HS-27A (cell line): ENCODE results near the gene CAT.

ENCODE experiments used
- DNase-seq: peaks from one replicate; pipeline ENCODE4 v3.0.0-alpha.2; 2012; ENCODE audit warnings: low read depth, missing footprints

CAT gene

GRCh38 chr11:34495724-34496377 is 57.1 kb downstream of the CAT start:
- DNase-seq: no peak

GRCh38 chr11:34499719-34500500 is 61.2 kb downstream of the CAT start:
- DNase-seq: no peak

DNA sequence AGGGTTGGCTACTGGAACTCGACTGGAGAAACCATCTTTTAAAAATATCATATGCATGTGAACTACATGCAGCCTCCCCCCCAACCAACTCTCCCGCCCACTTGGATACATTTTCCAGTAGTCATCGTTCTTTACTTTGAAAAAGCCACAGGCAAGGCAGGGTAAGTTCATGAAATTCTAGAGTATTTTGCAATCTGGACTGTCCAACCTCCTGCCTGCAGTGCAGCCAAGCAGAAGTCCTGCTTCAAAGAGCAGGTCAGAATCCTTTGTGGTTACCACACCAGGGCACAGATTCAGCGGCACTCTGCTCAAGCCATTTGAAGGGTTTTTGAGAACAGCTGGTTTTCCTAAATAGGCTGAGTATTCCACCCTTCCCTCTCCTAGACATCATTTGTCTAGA is 62.8 kb downstream of the CAT start:
- no peak for DNase-seq

GRCh38 chr11:34501949-34502348 is 63.2 kb downstream of the CAT start:
- DNase-seq: no peak

GRCh38 chr11:34502949-34503348 is 64.2 kb downstream of the CAT start:
- DNase-seq: no peak

DNA sequence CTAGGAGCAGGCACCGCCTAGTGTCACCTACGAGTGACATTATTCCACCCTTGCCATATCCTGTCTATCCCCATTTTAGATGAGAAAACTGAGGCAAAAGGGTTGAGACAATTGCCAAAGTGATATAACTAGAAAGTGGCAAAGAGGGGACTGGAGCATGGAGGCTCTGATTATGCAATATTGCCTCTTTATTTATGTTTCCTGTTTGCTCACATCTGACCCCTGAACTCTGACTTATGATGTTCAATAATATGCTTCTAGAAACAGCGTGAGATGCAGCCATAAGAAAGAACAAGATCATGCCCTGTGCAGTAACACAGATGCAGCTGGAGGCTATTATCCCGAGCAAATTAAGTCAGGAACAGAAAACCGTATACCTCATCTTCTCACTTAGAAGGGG is 67.1 kb downstream of the CAT start:
- DNase-seq: no peak

DNA sequence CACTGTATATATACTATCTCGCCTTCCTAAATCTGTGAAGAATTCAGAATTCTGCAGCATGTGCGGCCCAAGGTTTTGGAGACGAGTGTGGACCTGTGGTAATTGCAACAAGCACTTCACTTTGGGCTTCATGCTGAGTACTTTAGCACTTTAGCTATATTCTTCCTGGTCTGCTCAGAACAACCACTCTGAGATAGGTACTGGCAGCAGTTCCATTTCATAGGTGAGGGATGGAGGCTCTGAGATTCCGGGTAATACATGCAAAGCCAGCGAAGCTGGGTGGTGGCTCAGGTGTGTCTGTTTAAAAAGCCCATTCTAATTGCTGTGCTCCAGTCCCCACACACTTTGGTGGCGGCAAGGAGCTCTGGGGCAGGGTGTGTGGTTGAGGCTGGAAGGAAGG is 68.4 kb downstream of the CAT start:
- no peak for DNase-seq

DNA sequence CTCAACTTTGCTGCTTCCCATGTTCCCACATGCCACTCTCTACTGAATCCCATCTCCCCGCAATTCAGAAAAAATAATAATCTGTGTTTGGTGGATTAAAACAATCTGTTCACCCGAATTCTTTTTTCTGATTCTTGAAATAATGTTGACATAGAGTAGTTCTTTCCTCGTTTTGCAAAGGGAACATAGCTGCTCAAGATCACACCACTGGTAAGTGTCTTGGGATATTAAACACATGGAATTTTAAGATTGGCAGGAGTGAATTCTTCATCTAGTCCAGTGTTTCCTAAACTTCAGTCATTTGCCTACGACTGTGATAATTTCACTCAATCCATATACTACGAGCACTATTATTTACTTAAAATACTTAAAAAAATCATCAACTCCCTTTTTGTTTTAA is 68.9 kb downstream of the CAT start:
- no peak for DNase-seq

GRCh38 chr11:34508524-34508923 is 69.8 kb downstream of the CAT start:
- DNase-seq: no peak

DNA sequence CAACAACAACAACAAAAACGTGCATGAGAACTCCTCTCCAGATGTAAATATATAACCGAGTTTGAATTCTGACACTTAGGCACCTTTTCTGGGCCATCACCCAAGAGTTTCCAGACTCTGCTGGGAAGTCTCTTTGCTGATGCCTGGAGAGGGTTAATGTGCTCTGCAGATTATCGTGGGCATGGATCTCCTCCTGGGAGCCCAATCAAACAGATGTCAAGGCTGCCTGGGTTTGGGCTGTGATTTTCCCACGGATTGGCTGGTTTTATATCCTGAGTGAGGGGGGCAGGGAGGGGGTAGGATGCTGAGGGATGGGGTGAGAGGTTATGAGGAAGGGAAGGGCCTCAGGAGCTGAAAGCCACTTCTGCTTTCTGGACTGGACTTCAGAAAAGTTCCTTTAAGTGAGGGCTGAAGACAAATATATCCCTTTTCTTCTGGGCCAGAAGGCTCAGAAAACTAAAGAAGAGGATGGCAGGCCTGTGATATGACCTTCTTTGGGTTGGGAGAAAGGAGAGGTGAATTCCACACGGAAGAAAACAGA is 70.7 kb downstream of the CAT start:
- DNase-seq: no peak

DNA sequence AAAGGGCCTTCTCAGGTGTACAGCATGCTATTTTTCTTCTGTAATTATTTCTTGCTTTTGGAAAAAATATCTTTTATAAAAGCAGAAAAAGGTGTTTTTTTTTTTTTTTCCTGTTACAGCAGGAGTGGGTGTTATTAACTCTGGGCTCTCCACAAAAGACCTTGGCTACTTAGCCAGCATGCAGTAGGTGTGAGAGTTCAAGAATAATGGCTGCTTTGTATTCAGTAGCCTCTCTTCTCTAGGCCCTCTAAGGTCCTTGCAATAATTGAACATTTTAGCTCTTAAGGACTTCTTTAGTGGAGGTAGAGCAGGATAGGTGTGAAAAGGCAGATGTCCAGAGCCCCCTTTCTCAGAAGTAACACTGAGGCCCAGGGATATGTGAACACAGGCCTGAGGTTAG is 71.5 kb downstream of the CAT start:
- DNase-seq: no peak

DNA sequence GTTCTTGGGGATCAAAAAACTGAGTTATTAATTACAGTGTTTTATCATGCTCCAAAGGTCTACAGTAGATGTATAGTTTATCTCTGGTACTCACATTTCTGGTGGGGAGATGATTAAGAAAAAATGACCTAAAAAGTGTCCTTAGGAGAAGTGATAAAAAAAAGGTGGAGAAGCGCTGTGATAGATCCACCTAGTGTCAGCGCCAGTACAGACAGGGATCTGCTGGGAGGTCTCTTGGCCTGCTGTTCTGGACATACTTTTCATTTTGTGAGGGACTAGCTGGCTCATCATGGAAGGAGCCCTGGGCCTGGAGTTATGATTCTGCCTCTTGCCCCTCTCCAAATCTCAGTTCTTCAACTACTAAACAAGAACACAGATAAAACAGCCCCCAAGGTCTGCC is 71.9 kb downstream of the CAT start:
- DNase-seq: no peak

DNA sequence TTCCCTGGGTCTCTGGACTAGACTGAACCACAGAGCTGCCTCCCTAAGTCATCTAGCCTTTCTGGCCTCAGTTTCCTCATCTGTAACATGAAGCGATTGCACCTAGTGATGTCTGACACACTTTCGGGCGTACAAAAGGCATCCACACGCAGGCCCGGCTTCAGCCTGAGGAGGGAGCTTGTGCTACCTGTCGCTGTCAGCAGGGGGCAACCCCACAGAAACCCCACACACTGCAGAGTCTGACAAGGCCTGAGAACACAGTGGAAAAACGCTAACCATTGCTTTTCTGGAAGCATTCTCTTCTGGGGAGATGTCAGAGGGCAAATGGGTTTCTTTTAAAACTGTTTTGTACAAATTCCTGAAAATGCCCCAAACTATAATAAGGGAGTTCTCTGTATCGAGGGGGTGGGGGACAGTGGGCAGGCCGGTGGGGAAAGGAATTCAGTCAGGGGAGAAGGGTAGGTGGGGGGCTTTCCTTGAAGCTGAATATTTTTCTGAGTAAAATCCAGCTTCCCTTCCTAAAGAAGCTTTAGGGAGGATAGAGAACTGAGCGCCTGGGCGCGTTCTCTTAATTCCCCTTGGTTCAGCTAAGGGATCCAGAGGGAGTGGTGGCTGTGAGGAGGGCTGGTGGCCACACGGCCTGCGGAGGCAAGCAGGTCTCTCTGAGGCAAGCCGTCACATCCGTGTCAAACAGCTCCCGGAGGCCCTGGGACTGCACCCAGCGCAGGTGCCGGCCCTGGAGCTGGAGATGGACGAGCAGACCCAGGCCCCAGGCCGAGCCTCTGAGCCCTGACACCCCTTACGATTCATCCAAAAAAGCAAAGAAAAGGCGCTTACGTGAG is 74.3 kb downstream of the CAT start:
- DNase-seq: no peak

GRCh38 chr11:34513682-34514449 is 75.1 kb downstream of the CAT start, which contains the start of gene ELF5:
Gene ELF5 (minus strand): TSS chr11:34513794. CDS start chr11:34505749, 8,045 bp downstream.
- no peak for DNase-seq

DNA sequence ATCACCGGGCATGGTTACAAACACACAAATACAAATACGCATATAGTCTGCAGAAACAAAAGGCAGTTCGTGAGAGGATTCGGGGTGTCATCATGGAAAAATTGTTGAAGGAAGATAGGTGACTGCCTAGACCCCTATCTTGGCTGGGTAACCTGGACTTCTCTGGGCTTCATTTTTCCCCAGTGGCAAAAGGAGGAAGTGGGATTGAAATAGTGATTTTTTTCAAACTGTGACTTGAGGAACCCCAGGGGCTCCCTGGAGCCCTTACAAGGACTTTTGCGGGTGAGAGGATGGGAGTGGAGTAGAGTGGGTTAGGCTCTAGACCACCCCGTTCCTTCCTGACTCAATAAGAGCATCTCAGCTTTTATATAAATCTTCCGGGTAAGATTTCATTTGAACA is 75.9 kb downstream of the CAT start:
- DNase-seq: no peak

GRCh38 chr11:34516247-34517040 is 77.7 kb downstream of the CAT start:
- no peak for DNase-seq

- DNase-seq: no peak
These were observed 81.0 kb downstream of the CAT start for GRCh38 chr11:34519595-34520235.

DNA sequence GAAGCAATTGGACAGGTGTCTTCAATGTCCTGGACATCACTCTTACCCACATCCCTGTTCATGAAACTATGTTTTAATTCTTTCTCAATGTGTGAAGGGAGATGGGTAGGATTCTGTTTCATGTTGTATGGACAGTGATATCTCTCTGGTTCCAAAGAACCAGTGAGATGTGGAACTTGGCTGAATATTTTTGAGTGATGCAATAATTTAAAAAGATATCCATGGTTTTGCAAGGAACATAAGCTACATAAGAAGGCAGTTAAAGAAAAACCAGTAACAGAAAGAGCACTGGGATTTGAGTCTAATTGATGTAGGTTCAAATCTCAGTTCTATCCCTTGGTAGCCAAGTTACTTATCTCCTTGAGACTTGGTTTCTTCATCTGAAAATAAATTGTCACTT is 82.5 kb downstream of the CAT start:
- DNase-seq: no peak
